CD14-positive monocyte (primary cell): ENCODE measurements around the gene PTPRN2. TPM values are rescaled to one million over a fixed set of nuclear protein-coding genes. Genes with fewer than 3 reads are reported as not detected.

ENCODE experiments used
- DNase-seq, 3 donors: peaks; one replicate each; pipeline ENCODE4 v3.0.0-alpha.2; 2011 to 2022
- H2AFZ ChIP-seq: 2 replicates; pipeline ENCODE4 v1.6.0; 2012; ENCODE audit warnings: mild to moderate bottlenecking, low read depth, low read length, inconsistent platforms; ENCODE audit not compliant: insufficient read depth, poor library complexity, severe bottlenecking
- H3K27ac ChIP-seq, 2 donors: 1 replicate in 1 of 2; 2 replicates in 1 of 2; pipeline ENCODE4 v1.5.1; 2012 to 2013; ENCODE audit warnings: low read length in 2 of 2, control low read depth in 1 of 2, inconsistent platforms in 1 of 2, low read depth in 1 of 2, mild to moderate bottlenecking in 1 of 2
- H3K27me3 ChIP-seq, 2 donors: one replicate each; pipeline versions ENCODE4 v1.6.0 to v1.6.1; 2011 to 2013; ENCODE audit warnings: low read length in 2 of 2; ENCODE audit not compliant: control insufficient read depth in 2 of 2, insufficient read depth in 2 of 2
- H3K36me3 ChIP-seq, 2 donors: replicated peaks in 1 of 2; 1 replicate in 1 of 2; 2 replicates in 1 of 2; pipeline versions ENCODE4 v1.5.1 to v1.6.1; 2012 to 2013; ENCODE audit warnings: low read length in 2 of 2, control low read depth in 1 of 2, inconsistent platforms in 1 of 2, mild to moderate bottlenecking in 1 of 2; ENCODE audit not compliant: insufficient read depth in 2 of 2, control insufficient read depth in 1 of 2
- H3K4me1 ChIP-seq, 2 donors: 1 replicate in 1 of 2; 2 replicates in 1 of 2; pipeline versions ENCODE4 v1.5.1 to v1.6.1; 2012 to 2013; ENCODE audit warnings: low read length in 2 of 2, control low read depth in 1 of 2, inconsistent platforms in 1 of 2, mild to moderate bottlenecking in 1 of 2, moderate library complexity in 1 of 2; ENCODE audit not compliant: insufficient read depth in 2 of 2, control insufficient read depth in 1 of 2
- H3K4me2 ChIP-seq: replicated peaks from 2 replicates; pipeline ENCODE3; 2012; ENCODE audit warnings: low read length, moderate library complexity, mild to moderate bottlenecking; ENCODE audit not compliant: poor library complexity, severe bottlenecking; ENCODE audit errors: extremely low read depth
- H3K4me3 ChIP-seq, 3 experiments: fragments of 200-600 bp in 1 of 3; sonication (generic) in 1 of 3; replicated peaks in 1 of 3; 1 replicate in 2 of 3; 2 replicates in 1 of 3; pipeline ENCODE4 v1.5.1; 2011 to 2013; ENCODE audit warnings: low read length in 3 of 3, mild to moderate bottlenecking in 3 of 3, control low read depth in 2 of 3, low read depth in 2 of 3, inconsistent platforms in 1 of 3, moderate library complexity in 1 of 3
- H3K79me2 ChIP-seq: 2 replicates; pipeline ENCODE4 v1.6.0; 2012; ENCODE audit warnings: mild to moderate bottlenecking, control low read depth, inconsistent platforms, low read length, moderate library complexity; ENCODE audit not compliant: insufficient read depth
- H3K9ac ChIP-seq: 2 replicates; pipeline ENCODE4 v1.6.0; 2017; ENCODE audit warnings: low read length, mild to moderate bottlenecking; ENCODE audit not compliant: insufficient read depth, poor library complexity, severe bottlenecking
- H3K9me3 ChIP-seq, 2 donors: replicated peaks in 1 of 2; 1 replicate in 1 of 2; 2 replicates in 1 of 2; pipeline versions ENCODE4 v1.5.1 to v1.6.1; 2012 to 2013; ENCODE audit warnings: low read length in 2 of 2, control low read depth in 1 of 2; ENCODE audit not compliant: control insufficient read depth in 1 of 2, insufficient read depth in 1 of 2
- H4K20me1 ChIP-seq: 2 replicates; pipeline ENCODE4 v1.6.0; 2012; ENCODE audit warnings: mild to moderate bottlenecking, low read length, control low read depth, moderate library complexity; ENCODE audit not compliant: insufficient read depth
- H3K27ac Mint-ChIP-seq, 7 donors: one replicate each; pipeline ENCODE4 v1.8.0; 2020; ENCODE audit warnings: mild to moderate bottlenecking in 7 of 7, mixed read lengths in 7 of 7, moderate library complexity in 6 of 7, inconsistent platforms in 2 of 7
- H3K27me3 Mint-ChIP-seq, 3 donors: one replicate each; pipeline ENCODE4 v1.8.0; 2021 to 2022; ENCODE audit warnings: low read depth in 3 of 3, mild to moderate bottlenecking in 3 of 3, mixed read lengths in 3 of 3, moderate library complexity in 3 of 3, inconsistent platforms in 1 of 3
- H3K36me3 Mint-ChIP-seq, 2 donors: one replicate each; pipeline ENCODE4 v1.8.0; 2020; ENCODE audit warnings: mixed read lengths in 2 of 2, inconsistent platforms in 1 of 2, mild to moderate bottlenecking in 1 of 2
- H3K4me1 Mint-ChIP-seq: one replicate; pipeline ENCODE4 v1.8.0; 2020; ENCODE audit warnings: mild to moderate bottlenecking, mixed read lengths
- H3K4me3 Mint-ChIP-seq, 2 donors: one replicate each; pipeline ENCODE4 v1.8.0; 2020; ENCODE audit warnings: mild to moderate bottlenecking in 2 of 2, mixed read lengths in 2 of 2, moderate library complexity in 1 of 2
- H3K9me3 Mint-ChIP-seq, 7 donors: one replicate each; pipeline ENCODE4 v1.8.0; 2020 to 2022; ENCODE audit warnings: mixed read lengths in 7 of 7, mild to moderate bottlenecking in 6 of 7, moderate library complexity in 6 of 7, inconsistent platforms in 2 of 7
- WGBS: methylation state at CpG from one replicate; pipeline ENCODE4 v1.1.5; 2013; ENCODE audit warnings: missing lambda C conversion rate; ENCODE audit not compliant: insufficient coverage; 5-methylcytosine and 5-hydroxymethylcytosine counted together
- intact Hi-C, 2 donors: fragments of 100-400 bp; cut with micrococcal nuclease; formaldehyde crosslinking; loops; one replicate each; pipeline versions ENCODE4 v1.15.0 to v1.15.1; 2023
- polyA plus RNA-seq, 3 donors: library from polyadenylated mRNA; depleted of rRNA in 1 of 3; unstranded in 2 of 3; stranded (reverse) in 1 of 3; fragments of 300-500 nt in 2 of 3; fragments of >200 nt in 1 of 3; fragmentation: Illumina TruSeq in 2 of 3; gene quantifications; 1 replicate in 2 of 3; 2 replicates in 1 of 3; pipeline ENCODE4 v1.2.3, GENCODE V29; 2012 to 2021
- TF ChIP-seq, protein P1 (sequence below): fragments of 200-600 bp; IDR thresholded peaks from one replicate; pipeline ENCODE4 v1.8.0; 2022; ENCODE audit warnings: antibody characterized with exemption, mild to moderate bottlenecking

Gene PTPRN2
- polyA plus RNA-seq, 3 donors: 0.25 to 1.4 (median 0.97) TPM

DNA sequence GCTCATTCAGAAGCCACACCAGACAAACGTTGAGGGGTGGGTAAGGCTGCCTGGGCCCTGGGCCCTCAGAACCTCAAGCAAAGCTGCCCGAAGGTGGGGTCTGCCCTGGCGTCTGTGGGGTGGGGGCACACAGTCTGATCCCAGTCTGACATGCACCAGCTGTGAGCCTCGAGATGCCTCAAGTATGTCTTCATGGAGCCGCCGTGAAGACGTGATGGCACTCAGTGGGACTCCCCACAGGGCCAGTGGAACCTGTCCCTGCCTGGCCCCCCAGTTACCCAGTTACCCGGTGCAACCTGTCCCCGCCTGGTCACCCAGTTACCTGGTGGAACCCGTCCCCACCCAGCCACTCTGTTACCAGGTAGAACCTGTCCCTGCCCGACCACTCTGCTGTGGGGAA lies 351.2 kb downstream of the PTPRN2 start:
- Histone ChIP-seq H3K9me3 (peaks cover 6 to 32% of the 10 kb centered on the region in 2 donors), H3K4me1 (no peaks in the 10 kb centered on the region), H3K27me3 (no peaks in the 10 kb centered on the region), H3K4me2 (no peak overlapping the region), H4K20me1 (no peaks in the 10 kb centered on the region), H3K9ac (no peak overlapping the region), H3K27ac (no peak overlapping the region), H3K79me2 (no peaks in the 10 kb centered on the region), H3K4me3 (no peak overlapping the region), H2AFZ (no peak overlapping the region), H3K36me3 (no peaks in the 10 kb centered on the region)
- H3K27ac Mint-ChIP-seq: no peak overlapping the region
- no peaks in the 10 kb centered on the region for H3K36me3 Mint-ChIP-seq
- H3K27me3 Mint-ChIP-seq: peaks cover 0 to 1% (median 0%) of the 10 kb centered on the region in 3 donors
- peaks cover 16 to 38% (median 18%) of the 10 kb centered on the region in 7 donors for H3K9me3 Mint-ChIP-seq
- H3K4me1 Mint-ChIP-seq: no peaks in the 10 kb centered on the region
- no peak for DNase-seq
- intact Hi-C loops: no loop called here
- no peak overlapping the region for H3K4me3 Mint-ChIP-seq
- TF ChIP-seq, protein P1, sequence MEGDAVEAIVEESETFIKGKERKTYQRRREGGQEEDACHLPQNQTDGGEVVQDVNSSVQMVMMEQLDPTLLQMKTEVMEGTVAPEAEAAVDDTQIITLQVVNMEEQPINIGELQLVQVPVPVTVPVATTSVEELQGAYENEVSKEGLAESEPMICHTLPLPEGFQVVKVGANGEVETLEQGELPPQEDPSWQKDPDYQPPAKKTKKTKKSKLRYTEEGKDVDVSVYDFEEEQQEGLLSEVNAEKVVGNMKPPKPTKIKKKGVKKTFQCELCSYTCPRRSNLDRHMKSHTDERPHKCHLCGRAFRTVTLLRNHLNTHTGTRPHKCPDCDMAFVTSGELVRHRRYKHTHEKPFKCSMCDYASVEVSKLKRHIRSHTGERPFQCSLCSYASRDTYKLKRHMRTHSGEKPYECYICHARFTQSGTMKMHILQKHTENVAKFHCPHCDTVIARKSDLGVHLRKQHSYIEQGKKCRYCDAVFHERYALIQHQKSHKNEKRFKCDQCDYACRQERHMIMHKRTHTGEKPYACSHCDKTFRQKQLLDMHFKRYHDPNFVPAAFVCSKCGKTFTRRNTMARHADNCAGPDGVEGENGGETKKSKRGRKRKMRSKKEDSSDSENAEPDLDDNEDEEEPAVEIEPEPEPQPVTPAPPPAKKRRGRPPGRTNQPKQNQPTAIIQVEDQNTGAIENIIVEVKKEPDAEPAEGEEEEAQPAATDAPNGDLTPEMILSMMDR: no peak
- WGBS: 90% methylated on average over 8 of the region's 11 CpGs

DNA sequence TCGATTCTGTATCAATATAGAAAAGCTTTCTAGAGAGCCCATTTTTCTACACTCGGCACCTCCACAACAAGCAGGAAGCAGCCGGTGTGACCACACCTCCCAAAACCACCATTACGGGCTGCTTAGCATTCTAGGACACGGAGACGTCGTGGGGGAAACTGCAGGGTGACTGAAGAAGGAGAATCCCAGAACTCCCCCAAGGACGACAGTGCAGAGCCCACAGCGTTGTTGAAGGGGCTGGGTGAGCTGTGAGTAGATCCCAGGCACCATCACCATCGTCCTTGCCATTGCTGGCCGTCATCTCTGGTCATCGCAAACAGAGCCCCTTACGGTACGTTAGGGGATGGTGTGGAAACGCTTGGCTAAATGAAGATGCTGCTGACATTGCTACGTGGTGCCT lies 351.8 kb downstream of the PTPRN2 start:
- no peak overlapping the region for H3K4me3 Mint-ChIP-seq
- intact Hi-C loops: no loop called here
- no peaks in the 10 kb centered on the region for H3K4me1 ChIP-seq
- TF ChIP-seq, protein P1: no peak
- H3K27ac ChIP-seq: no peak overlapping the region
- no peak overlapping the region for H2AFZ ChIP-seq
- H3K27me3 ChIP-seq: no peaks in the 10 kb centered on the region
- WGBS: 92% methylated on average over 11 of the region's 16 CpGs
- H3K4me3 ChIP-seq: no peak overlapping the region
- H3K36me3 ChIP-seq: no peaks in the 10 kb centered on the region
- no peaks in the 10 kb centered on the region for H3K79me2 ChIP-seq
- no peaks in the 10 kb centered on the region for H3K27me3 Mint-ChIP-seq
- peaks cover 17 to 38% (median 20%) of the 10 kb centered on the region in 7 donors for H3K9me3 Mint-ChIP-seq
- no peaks in the 10 kb centered on the region for H3K36me3 Mint-ChIP-seq
- H4K20me1 ChIP-seq: no peaks in the 10 kb centered on the region
- H3K27ac Mint-ChIP-seq: no peak overlapping the region
- H3K9ac ChIP-seq: no peak overlapping the region
- H3K9me3 ChIP-seq: peaks cover 6 to 32% of the 10 kb centered on the region in 2 donors
- no peak for DNase-seq
- H3K4me2 ChIP-seq: no peak overlapping the region
- H3K4me1 Mint-ChIP-seq: no peaks in the 10 kb centered on the region
